HG03135 (cell line): ENCODE results near the gene B3GLCT.
"Not testable (repeated sequence)": the region's sequence is repeated elsewhere in the genome, so short reads cannot be mapped to it uniquely, and the experiment has no call there.

Source experiments
- ATAC-seq: cut with Tn5 transposase; IDR thresholded peaks from one replicate; pipeline ENCODE4 v1.9.1; 2021; ENCODE audit warnings: mild to moderate bottlenecking, moderate library complexity; ENCODE audit not compliant: unreplicated experiment

The B3GLCT gene

DNA sequence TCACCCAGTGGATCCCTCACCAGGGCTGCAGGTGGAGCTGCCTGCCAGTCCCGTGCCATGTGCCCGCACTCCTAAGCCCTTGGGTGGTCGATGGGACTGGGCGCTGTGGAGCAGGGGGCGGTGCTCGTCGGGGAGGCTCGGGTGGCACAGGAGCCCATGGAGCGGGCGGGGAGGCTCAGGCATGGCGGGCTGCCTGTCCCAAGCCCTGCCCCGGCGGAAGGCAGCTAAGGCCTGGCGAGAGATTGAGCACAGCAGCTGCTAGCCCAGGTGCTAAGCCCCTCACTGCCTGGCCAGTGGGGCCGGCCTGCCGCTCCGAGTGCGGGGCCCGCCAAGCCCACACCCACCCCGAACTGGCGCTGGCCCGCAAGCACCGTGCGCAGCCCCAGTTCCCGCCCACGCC, 16.8 kb upstream of the B3GLCT start:
- no peak for ATAC-seq

DNA sequence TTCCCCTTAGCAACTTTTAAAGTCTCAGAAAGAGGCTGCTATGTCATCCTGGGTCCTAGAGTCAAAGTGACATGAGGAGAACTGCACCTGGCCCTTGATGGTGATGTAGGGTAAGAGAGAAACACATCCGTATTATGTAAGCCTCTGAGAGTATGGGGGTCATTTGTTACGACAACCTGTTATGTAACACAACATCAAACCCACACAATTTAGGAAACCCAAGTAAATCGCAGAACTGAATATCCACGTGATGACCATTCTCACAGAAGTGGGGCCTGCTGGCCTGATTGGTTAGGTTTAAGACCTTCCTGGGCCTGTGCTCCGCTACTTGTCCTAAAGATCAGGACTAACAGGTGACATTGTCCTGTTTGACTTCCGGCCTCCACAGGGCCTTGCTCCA, 15.3 kb upstream of the B3GLCT start:
- no peak for ATAC-seq

DNA sequence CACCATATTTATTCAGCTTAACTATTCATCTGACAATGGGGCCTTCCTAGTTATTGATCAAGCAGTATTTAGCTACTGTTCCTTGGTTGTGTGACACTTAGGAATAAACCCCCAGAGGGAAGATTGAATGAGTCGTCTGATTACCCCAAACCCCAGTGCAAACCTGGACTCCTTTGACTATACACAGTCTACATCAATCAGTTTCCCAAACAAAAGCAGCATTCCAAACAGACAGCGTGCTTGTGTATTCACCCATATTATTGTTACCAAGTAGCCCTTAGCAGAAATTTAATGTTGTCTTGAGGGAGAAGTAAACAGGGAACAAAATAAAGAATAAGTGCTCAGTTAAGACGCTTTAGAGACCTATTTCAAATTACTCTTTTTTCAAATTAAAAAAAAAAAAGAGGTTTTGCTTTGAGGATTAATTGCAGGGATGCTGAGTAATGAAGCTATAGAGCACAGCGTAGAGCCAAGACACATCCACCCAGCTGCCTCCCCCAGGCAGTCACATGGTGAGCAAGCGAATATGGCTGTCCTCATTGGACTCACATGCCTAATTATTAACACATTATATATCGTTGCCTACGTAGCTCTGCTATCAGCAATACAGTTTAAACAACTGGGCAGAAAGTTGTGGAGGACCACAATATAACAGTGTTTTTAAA, 14.7 kb upstream of the B3GLCT start:
- ATAC-seq: no peak

DNA sequence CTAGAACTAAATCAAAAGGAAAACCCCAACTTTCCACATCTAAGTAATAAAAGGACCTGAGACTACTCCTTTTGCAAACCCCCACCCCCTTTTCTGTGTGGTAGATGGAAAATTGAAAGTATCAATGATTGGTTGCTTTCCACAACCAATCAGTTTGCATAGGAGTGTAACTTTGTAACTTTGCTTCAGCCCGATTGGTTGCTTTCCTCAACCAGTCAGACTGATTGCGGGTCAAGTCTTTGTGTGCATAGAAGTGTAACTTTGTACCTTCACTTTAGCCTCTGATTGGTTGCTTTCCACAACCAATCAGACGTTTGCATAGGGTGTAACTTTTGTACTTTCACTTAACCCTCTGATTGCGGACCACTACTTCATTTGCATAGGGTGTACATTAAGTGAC, 8.0 kb upstream of the B3GLCT start:
- ATAC-seq: no peak

DNA sequence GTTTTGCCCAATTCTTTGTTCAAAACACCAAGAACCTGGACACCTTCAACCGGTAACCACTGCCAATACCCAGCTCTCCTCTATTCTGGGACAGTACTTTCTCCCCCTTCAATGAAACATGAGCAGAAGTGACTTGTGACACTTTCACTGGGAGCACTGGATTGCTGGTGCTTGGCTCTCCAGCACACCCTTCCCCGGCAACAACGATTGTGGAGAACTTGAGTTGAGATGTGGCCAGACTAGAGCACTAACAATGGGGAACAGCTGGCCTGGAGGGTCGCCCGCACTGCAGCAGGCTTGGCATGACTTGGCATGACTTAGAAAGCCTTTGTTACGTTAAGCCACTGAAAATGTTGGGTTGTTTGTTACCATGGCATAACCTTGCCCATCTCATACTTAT, 7.5 kb upstream of the B3GLCT start:
- no peak for ATAC-seq

DNA sequence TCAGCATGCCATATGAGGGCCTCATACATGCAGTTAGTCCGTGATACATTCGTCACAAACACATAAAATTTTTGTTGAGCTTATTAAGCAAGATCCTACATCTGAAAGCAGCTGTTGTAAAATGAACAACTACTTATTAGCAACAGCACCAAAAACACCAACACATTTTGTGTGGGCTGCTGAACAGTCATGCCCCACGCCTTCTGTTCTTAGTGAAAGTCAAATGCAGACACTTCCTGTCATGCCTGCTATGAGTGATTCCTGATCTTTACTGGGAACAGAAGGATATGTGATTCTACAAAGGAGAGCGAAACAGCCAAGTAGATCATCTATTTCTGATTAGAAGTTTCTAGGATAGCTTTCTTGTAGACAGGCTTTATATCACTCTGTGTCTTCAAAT, 4.2 kb upstream of the B3GLCT start:
- ATAC-seq: no peak

DNA sequence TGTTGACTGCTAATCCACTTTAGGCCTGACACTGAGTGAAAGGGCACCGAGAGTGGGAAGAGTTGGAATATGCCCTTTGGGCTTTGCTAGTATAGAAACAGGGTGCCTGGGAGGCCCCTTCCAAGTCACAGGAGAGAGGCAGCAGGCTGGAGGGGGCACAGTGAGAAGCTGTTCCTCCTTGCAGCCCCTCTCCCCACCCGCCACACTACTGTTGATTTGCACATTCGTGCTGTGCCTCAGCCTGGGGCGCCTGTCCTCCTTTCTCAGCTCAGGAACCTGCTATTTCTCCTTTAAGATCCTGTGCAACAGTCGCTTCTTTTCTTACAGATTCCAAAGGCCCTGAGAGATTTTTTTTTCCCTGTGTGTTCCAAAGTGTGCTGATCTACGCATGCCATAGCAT, 2.8 kb upstream of the B3GLCT start:
- ATAC-seq: no peak

DNA sequence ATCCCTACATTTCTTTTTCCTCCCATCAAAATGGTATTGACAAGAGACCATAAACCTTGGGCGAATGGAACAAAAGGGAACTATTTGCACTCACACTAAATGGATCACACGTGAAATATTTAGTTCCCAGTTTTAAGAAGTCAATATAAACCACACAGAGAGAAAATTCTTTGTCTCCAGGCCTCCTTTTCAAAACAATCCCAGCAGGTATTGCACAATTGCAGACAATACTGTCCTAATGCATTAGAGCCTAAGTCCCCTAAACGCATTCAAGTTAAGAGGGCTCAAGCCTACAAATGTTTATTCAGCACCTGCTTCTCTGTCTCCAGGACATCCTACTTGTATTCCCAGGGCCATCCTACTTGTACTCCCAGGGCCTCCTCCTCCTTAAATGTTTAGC, 1.3 kb upstream of the B3GLCT start:
- no peak for ATAC-seq

DNA sequence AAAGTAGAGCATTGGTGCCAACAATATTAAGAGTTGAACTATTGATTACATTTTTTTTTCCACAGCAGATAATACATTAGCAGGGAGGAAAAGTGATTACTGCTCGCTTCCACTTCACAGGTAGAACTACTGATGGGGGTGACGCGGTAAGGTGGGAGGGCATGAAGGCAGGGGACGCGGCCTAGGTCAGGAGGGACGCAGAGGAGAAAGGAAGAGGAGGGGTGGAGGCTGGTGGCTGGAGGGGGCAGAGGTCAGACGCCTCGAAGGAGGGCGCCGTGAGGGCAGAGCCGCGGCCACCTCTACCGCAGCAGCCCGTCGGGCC, 287 bp upstream of the B3GLCT start:
- ATAC-seq: no peak

DNA sequence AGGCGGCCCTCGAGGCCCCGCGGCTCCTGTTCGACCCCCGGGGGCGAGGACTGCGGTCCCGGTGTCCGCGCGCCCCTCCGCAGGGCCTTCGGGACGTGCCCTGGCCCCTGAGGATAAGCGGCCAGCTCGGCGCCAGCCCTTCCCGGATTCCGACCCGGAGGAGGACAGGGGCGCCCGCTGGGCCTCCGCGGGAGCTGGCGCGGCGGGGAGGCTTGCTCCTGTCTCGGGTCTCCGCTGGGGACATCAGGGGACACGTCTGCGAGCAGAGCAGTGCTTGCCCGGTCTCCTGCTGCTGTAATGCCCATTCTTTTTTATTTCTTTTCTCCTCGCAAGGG, 829 bp downstream of the B3GLCT start:
- ATAC-seq: peak; percentile 12

DNA sequence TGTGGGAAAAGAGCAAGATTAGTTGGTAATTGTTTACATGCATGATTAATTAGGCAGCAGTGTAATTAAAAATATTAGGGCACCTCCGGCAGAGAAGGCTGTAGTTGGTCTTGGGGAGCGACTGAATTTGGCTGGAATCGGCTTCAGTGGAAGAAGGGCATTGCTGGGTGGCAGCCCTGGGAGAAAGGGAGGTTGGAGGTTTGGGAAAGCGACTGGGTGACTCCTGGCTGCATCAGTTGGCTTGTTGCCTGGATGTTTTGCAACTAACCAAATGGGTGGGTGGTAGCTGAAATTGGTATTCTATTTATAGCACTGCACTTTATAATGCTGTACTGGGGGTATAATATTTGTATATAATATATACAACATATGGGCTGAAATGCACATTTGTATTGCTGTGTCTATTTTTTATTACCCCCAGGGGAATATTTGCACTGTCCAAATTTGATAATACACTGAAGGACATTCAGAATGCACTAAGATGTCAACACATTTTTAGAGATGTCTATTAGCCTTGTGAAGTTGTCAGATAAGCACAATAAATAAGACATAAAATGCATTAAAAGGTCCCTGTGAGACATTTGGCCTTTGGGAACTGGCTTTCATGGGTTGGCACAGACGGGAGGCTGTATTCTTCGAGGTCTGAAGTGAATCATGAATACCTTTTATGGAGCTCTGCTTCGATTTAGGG, 1.7 kb downstream of the B3GLCT start:
- no peak for ATAC-seq

DNA sequence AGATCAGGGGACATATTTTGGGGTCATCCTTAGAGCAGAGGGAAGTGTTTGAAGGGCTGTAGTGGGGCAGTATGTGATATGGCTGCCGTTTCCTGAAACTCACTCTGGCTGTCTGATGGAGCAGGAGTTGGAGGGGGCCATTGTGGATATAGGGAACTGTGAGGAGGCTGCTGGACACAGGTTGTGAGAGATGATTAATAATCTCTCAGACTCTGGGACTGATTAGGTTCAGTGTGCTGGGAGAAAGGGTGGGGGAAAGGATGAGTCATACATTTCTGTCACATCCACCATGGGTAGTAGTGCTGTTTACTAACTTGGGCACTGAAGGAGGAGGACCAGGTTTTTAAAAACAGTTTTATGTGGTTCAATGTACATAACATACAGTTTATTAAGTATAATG, 4.8 kb downstream of the B3GLCT start:
- no peak for ATAC-seq

DNA sequence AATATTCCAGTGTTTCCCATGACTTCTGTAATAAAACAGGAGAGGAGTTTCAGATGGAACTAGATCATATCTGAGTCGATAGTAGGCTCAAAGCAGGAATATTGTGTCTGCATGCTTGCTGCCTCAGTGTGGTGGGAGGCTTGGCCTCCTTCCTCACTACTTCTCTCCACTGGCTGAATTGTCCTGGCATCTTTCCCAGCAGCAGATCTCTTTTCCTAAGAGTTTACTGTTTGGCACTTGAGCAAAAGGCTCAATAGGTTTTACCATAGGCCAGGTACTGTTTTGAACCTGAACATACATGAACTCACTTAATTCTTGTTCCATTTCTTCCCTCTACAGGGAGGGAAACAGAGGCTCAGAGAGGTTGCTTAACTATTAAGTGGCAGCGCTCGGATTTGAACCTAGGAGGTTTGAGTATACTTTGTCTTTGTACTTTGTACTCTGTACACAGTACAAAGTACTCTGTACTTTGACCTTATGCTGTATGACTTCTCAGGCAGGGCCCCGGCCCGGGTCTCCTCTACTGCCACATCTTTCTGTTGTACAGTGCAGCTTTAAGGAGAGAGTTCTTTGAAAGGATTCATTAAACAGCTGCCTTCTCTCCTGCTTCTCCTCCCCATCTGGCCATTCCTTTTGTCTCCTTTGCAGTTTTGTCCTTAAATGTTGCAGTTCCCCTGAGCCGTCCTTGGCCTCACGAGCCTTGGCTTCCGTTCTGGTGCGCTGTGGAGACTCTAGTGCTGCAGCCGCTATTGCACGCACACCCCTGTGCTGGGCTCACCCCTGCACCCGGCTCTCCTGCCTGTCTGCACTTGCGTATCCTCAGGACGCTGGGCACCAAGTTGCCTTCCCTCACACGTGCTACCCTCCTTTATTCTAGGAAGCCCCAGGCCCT, 8.1 kb downstream of the B3GLCT start:
- no peak for ATAC-seq

DNA sequence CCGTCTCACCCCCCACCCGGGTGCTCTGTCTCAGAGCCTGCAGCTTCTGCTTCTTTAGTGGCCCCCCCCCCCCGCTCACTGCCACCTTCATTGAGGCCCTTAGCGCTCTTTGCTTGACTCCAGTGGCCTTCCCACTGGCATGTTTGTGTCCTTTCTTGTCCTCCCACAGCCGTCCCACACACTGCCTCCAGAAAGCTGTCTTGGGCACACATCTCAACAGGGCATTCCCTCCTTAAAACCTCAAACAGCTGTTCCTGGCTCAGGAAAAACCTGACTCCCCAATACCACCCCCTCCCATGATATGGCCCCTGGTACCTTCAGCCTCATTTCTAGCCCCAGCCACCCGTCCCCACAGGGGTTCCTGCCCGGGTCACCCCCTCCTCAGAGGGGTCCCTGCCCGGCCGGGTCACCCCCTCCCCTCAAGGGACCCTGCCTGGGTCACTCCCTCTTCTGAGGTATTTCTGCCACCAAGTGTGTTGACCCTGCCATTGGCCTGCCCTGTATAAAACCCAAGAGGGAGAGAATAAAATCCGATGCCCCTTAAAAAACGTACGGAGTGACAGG, 8.9 kb downstream of the B3GLCT start:
- no peak for ATAC-seq

DNA sequence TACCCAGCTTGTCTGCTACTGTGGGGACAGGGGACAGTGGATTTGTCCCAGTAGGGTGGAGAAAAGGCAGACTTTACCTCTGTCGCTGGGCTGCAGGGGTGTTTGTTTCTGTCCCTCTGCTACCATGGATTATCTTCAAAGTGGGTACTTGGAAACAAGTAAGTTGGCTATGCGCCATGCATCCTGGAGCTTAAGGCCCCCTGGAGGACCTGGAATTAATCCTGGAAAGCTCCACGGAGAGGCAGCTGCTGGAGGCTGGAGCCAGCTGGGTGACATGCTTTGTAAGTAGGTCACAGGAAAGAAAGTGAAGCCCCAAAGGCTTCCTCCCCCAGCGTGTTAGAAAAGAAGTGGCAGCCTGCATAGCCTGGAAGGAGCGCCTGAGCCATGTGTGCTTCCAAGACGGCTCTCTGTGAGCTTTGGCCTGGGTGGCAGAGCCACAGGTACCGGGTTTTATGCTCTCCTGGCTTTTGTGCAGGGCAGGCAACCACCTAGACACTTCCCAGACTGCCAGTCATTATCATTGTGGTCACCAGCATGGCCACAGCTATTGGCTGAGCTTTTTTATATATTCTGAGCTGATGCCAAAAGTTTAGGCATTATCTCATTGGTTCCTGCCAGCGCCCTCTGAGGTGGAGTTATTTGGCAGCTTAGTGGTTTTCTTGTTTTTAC, 9.5 kb downstream of the B3GLCT start:
- ATAC-seq: no peak

DNA sequence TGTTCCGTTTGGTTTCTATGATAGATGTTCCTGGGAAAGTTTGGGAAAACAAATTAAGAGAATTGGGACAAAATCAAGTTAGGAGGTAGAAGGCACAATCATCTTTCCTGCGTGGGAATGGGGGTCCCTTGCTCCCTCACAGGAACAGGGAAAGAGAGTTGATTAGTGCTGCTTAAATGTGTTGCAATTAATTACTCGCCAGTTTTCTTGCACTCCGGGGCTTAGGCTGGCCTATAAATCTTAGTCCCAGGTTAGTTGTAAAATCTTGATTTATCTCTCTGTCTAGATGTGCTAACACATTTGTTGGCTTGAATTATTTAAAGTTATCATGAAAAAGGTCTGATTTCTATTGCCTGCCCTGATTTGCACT, 10.1 kb downstream of the B3GLCT start:
- no peak for ATAC-seq

DNA sequence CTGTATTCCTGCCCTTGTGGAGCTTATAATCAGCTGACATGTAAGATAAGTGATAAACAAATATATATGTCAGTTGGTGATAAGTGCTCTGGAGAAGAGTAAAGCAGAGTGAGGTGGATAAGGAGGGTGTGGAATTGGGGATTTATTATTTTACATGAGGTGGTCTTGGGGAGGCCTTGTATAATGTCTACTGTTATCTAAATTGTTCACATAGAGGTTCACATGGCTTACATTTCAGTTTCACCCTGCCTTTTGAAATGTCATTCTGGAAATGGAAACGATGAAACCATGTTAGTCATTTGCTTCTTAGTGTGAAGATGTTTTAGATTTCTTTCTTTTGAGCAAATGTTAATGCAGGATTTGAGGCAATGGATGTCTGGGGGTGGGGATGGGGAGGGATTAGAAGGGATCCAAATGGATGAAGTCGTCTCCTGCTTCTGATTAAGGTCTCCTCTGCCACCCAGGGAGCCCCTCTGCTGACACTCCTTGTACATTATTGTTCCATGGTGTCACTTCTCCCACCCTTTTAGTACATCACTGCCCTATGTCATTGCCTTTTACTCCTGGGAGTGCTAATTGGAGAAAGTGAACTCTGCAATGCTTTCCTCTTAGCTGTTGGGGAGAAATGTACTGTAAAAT, 14.0 kb downstream of the B3GLCT start:
- no peak for ATAC-seq

DNA sequence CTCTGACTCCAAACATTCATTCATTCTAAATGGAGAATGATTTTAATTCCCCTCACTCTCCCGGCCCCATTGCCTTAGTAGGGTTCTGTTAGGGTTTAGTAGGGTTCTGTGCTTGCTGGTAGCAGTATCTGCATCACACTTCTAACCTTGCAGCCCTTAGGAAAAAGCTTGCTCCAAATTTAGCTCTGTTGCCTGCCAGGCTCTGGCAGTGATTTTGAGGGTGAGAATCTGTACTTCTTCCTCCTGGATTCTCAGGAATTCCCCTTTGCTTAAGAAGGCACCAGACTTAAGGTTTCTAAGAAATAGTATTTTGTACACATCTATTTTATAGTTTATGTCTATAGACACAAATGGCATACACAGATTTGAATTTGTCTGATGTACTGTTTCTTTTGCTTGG, 14.7 kb downstream of the B3GLCT start:
- no peak for ATAC-seq

DNA sequence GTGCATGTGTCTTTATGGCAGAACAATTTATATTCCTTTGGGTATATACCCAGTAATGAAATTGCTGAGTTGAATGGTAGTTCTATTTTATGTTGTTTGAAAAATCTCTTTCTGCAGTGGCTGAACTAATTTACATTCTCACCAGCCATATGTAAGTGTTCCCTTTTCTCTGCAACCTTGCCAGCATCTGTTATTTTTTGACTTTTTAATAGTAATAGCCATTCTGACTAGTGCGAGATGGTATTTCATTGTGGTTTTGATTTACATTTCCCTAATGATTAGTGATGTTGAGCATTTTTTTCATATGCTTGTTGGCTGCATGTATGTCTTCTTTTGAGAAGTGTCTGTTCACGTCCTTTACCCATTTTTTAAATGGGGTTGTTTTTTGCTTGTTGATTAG, 17.1 kb downstream of the B3GLCT start:
- not testable (repeated sequence) for ATAC-seq

DNA sequence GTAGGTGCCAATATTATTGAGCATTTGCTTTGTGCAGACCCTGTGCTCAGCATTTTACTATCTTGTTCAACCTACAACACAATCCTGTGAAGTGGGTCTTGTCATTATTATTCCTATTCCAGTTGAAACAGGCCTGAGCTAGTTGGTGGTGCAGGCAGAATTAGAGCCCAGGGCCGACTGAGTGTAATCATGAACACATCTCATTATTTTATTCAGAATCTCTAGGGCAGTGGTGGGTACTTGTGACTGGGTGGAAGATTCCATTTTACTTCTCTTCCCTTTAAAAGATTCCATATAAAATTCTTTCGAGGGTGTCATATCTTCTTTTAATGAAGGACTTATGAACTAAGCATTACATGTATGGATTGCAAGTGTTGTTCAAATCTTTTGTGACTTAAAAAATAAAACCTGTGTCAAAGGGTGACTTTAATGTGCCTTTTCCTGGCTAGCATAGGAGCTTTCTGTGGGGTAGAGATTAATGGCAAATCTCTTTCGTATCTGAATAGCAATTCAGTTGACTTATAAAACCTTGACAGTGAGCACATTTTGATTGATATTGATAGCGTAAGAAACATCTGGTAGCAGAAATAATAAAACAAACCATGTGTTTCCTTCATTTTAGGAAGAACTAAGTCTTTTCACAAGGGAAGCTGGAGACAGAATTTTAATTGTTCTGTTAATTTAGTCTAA, 20.3 kb downstream of the B3GLCT start:
- ATAC-seq: no peak
